ENCODE data around the gene MAP3K14. TPM values are rescaled to one million over a fixed set of nuclear protein-coding genes. Genes with fewer than 3 reads are reported as not detected.
"Not testable (repeated sequence)": the region's sequence is repeated elsewhere in the genome, so short reads cannot be mapped to it uniquely, and the experiment has no call there.

MAP3K14 gene
- polyA plus RNA-seq, 3 donors = 5.9 to 9.7 (median 8.3) TPM

DNA sequence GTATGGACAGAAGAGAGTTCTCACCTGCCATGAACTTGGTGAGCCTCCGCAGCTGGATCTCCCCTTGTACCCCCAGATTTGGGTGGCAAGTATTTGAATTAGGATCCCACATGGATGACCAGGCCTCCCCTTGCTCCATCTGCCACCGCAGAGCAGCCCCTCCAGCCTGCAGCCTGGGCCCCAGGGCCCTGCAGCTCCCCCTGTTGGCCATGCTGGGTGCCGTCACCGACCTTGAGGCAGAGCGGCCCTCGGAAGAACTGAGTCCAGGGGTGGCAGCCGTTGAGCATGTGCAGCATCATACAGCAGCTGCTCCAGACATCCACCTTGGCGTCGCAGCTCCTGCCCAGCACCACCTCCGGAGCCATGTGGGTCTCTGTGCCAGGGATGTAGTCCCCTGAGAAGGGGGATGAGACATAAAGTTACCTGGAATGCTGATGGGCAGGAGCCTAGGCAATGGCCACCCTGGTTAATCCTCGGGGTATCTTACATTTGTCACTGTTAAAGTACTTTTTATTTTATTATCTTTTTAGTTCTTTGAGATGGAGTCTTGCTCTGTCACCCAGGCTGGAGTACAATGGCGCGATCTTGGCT lies 45.9 kb downstream of the MAP3K14 start:
- no peak overlapping the region for H3K27ac ChIP-seq (ENCODE audit: low read depth, low read length)
- WGBS, 3 donors = 77 to 85% (median 81%) methylated on average over 13 of the region's 13 CpGs

DNA sequence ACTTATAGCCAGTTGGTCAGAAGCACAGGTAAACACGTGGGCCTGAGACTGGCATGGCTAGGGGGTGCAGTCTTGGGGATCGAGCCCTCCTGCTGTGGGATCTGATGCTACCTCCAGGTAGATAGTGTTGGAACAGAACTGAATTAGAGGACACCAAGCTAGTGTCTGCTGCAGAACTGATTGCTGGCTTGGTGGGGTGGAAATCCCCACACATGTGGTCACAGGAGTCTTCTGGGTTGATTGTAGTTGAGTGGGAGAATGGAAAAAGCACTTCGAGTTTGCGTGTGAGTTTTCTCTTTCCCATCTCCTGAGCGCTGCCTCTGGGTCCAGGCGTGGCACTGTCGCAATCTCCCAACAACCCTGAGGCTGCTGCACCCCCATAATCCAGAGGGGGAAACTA lies 46.9 kb downstream of the MAP3K14 start:
- no peak overlapping the region for H3K27ac ChIP-seq (ENCODE audit: low read depth, low read length)
- WGBS, 3 donors = 80 to 91% (median 86%) methylated on average over 7 of the region's 7 CpGs

DNA sequence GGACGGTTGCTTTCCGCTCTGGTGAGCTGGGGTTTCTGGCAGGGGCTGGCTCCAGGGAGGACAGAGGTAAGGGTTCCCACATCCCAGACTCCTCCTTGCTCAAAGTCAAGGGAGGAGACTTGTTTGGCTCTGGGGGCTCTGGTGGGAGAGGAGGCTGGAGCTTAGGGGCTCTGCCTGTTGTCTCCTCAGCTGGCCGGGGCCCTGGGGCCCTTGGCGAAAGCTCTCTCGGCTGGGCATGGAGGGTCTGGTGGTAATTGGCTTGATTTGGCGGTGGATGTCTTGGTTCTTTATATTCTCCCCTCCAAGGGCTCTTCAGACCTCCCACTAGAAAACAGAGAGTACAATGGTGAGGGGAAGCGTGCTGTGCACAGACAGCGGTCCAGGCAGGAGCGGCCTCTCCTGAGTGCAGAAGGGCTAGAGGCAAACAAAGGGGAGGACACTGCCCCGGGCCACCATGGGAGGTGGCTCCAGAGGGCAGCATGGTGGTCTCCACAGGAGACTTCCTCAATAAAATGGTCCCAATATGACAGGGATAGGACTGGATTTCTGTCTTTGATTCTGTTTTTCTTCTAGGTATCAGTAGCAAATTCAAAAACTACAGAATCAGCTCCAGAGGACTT lies 49.3 kb downstream of the MAP3K14 start:
- no peak overlapping the region for H3K27ac ChIP-seq (ENCODE audit: low read depth, low read length)
- 94 to 96% (median 95%) methylated on average over 10 of the region's 10 CpGs for WGBS, 3 donors

DNA sequence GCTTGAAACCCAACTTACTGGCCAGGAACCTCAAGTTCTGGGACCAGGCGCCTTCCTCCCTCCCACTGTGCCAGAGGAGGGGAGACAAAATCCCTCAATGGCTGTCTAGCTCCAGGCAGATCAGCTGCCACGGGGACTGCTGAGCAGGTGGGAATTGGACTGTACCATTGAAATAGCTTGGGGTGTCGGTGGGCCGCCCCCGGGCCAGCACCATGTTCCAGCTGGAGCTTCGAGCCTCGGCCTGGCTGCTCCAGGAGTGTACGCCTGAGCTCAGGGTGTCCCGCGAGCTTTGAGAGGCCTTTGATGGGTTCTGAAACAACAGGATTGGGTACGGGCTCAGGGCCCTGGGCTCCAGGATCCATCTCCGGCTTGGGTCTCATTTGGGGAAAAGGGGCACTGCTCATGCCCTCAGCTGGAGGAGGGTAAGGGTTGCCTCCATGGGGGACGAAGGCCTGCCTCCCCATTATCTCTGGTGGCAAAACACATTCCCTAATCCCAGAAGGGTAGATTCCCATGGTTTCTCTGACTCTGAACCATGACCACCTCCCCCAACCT lies 50.4 kb downstream of the MAP3K14 start:
- 93 to 97% (median 94%) methylated on average over 13 of the region's 13 CpGs for WGBS, 3 donors
- H3K27ac ChIP-seq (ENCODE audit: low read depth, low read length) = no peak overlapping the region

DNA sequence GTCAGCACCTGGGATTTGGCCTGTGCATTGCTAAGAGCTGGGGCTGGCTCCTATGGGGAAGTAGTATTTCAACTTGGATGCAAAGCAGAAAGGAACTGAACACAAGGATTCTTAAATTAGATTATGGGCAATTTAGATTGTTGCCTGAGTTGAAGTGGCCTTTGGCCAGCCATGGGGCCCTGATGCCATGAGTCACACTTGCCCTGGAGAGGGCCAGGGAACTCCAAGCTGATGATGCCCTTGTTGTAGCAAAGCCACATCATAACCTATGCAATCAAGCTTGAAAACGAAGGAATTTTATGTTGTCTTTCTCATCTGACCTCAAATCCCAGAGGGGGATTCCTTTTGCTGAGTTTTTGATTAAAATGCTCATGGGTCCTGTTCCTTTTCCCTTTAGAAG lies 51.0 kb downstream of the MAP3K14 start:
- H3K27ac ChIP-seq (ENCODE audit: low read depth, low read length) = no peak overlapping the region
- 76 to 85% (median 79%) methylated on average over 1 of the region's 1 CpG for WGBS, 3 donors

DNA sequence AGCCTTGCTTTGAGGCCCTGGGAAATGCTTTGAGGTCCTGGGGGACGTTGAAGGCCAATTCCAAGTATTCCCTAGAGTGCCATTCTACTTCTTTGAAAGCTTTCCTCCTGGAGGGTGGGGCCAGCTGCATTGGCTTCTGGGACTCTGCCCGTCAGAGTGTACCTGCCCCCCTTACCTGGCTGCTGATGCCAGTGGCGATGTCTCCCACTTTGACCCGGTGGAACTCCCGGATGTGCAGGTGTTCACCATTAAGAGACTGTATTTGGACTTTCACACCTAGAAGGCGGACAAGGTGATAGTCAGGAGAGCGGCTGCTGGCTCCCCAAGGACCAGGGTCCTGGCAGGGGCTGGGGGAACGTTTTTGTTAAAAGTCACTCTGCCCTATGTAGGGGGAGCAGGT lies 51.8 kb downstream of the MAP3K14 start:
- H3K27ac ChIP-seq (ENCODE audit: low read depth, low read length) = no peak overlapping the region
- 82 to 91% (median 85%) methylated on average over 8 of the region's 8 CpGs for WGBS, 3 donors

DNA sequence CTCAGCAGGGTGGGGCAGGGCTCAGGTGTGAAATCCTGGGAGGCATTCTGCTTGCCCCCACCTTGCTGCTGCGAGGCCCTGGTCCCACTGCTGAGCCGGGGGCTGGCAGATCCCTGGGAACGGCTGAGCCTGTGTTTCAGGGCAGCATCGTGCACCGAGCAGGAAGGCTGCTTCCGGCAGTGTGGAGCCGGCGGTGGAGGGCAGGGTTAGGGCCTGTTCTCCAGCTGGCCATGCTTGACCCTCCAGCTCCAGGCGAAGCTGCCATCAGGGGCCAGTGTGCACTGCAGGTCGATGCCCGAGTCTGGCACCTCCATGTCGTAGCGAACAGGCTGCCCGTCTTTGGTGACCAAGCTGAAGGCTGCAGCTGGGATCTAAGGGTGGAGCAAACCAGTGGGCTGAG lies 52.4 kb downstream of the MAP3K14 start:
- H3K27ac ChIP-seq (ENCODE audit: low read depth, low read length) = no peak overlapping the region
- WGBS, 3 donors = 89 to 95% (median 95%) methylated on average over 14 of the region's 14 CpGs

DNA sequence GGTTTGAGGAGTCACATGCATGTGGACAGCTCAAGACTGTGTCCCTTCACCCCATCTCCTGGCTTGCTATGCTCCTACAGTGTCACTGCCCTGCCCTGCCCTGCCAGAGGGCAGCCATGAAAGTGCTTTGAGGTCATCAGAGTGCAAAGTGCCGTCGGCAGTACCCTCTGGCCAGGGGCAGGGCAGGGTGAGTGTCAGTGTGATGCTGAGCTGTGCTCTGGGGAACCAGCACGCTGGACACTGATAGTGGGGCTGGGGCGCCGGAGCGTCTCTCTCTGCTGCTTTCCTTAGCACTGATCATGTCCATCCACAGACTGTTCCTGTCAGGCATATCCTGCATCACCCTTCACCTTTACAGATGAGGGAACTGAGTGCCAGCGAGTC lies 53.4 kb downstream of the MAP3K14 start:
- H3K27ac ChIP-seq (ENCODE audit: low read depth, low read length) = no peak overlapping the region
- WGBS, 3 donors = 69 to 83% (median 82%) methylated on average over 7 of the region's 7 CpGs

DNA sequence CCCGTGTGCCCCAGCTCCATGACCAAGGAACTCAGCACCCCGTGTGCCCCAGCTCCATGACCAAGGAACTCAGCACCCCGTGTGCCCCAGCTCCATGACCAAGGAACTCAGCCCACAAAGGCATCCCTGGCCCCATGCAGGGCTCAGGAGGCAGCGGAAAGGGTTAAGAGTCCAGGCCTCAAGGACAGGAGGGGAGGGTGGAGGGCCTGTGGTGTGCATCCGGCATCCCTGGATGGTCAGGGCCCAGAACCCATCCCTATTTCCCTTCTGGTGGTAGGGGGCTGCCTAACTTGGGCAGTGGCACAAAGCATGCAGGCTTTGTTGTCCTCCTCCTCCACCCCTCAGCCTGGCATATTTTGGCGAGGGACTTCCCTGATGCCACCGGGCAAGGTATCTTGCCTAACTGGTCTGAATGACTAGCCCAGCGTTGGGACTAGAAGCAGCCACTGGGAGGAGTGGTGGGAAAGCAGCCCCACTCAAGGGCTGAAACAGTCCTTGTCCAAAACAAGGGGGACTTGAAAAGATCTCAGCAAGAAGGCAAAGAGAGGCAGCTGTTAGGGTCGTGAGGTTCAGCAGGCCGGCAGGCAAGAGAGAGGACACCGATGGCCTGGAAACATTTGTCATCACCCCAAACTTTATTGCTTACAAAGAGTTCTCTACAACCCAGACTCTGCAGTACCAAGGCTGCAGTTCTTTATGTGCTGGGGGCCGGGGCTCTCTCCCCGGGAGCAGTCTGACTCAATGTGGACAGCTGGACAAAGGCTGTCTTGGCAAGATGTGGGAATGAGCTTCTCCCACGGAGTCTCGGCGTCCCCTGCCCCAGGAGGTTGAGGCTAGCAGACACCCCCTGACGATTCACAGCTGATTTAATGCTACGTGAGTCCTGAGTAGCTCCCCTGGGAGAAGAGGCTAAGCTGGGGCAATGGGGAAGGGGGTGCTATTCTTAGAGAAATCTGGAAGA lies 54.0 kb downstream of the MAP3K14 start:
- 51 to 64% (median 62%) methylated on average over 18 of the region's 18 CpGs for WGBS, 3 donors
- no peak overlapping the region for H3K27ac ChIP-seq (ENCODE audit: low read depth, low read length)

DNA sequence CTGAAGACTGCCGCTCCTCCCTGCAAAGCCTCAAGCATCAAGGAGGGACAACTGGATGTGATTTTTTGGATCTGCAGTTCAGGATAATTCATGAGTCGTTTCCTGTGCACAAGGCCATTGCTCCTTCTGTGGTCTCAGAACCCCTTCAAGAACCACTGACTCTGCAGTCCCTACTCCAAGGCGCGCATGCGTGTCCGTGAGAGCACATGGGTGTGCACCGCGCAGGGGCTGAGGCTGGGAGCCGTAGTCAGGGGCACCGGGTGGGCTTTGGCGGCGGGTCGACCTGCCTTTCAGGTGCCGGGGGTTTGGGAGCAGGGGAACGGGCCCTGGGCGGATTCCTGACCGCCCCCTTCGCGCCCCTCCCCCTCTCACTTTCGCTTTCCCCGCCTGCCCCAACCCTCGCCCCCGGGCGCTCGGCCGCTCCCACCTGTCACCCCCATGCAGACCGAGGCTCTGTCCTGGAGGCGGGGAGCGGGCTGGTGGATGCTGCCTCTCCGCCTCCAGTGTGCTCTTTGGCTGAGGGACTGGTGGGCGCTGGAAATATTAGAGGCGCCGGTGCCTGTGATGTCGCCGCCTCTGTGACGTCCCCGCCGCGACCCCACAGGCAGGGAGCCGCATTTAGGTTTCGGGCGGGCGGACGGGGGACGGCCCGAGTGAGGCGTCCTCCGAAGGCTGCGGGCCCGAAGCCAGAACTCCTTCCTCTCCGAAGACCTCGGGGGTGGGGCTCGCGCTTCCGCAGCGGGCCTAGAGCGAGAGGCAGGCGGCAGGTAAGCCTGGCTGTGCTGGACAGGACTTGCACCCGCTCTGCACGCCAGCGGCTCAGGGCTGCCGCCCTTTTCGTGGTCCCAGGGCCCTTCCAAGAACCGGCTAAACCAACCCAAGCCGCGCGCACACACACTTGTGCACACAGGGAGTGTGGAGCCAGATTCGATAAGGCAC lies 55.0 kb downstream of the MAP3K14 start, which contains the start of gene SPATA32:
TSS of gene SPATA32 (minus strand) at position 518 of the 939 bp plus-strand sequence. CDS start at position 440, 78 bp downstream.
- WGBS, 3 donors = 5 to 6% (median 6%) methylated on average over 62 to 68 of the region's 68 CpGs
- no peak within 1 kb of the TSS for H3K27ac ChIP-seq (ENCODE audit: low read depth, low read length)

DNA sequence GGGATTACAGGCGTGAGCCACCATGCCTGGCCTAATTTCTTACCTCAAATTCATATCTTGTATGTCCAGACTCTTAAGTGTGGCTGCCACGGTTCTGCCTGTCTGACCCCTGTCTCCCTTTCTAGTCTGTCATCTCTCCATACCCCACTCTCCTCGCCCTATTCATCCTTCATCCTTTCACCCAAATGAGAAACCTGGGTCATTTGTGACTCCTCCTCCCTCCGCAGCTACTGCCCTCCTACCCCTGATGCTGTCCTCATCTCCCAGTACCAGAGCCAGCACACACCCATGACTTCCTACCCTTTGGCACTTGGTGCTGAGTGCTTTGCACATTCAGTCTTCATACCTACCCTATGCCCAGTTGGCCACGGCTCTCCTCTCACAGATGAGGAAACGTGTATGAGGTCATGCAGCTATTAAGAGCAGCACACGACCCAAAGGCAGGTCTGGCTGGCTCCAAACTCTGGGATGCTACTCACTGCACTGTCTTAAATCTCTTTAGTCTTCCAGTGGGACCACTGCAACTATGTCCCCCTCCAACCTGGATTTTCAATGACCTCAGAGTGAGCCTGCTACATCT lies 56.5 kb downstream of the MAP3K14 start:
- 80 to 83% (median 81%) methylated on average over 7 of the region's 7 CpGs for WGBS, 3 donors
- H3K27ac ChIP-seq (ENCODE audit: low read depth, low read length) = no peak overlapping the region

DNA sequence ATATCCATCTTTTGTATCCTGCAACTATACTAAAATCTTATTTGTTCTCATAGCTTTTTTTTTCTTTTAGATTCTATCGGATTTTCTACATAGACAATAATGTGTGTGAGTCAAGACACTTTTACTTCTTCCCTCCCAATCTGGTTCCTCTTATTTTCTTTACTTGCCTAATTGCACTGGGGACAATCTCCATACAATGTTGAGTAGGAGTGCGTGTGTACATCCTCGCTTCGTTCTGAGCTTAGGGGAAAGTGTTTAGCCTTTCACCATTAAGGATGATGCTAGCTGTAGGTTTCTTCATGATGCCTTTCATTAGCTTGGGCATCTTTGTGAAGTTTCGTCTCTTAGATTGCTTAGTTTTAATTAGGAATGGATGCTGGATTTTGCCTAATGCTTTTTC lies 57.8 kb downstream of the MAP3K14 start:
- 44 to 72% (median 69%) methylated on average over 5 of the region's 5 CpGs for WGBS, 3 donors

DNA sequence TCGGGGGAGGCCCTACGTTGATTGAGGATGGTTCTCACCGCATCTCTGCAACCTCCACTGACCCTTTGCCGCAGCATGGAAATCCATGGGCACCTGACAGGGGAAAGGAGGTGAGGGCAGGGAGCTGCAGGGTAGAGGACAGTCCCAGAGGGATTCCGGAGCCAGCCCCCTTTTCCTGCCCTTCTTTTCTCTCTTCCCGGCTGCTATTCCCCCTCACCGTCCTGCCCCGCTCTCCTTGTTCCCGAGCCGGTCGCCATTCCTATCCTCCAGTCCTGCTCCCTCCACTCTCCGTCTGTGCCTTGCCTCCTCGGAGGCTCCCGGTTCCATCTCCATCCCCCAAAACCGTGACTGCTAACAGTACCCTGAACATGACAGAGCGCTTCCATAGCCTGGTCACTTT lies 59.7 kb downstream of the MAP3K14 start:
- 83 to 85% (median 84%) methylated on average over 15 to 16 of the region's 16 CpGs for WGBS, 3 donors
- H3K27ac ChIP-seq (ENCODE audit: low read depth, low read length) = no peak overlapping the region

More for the DNA sequence above, 57.8 kb downstream of the MAP3K14 start:
- H3K27ac ChIP-seq (ENCODE audit: low read depth, low read length) = no peak overlapping the region

DNA sequence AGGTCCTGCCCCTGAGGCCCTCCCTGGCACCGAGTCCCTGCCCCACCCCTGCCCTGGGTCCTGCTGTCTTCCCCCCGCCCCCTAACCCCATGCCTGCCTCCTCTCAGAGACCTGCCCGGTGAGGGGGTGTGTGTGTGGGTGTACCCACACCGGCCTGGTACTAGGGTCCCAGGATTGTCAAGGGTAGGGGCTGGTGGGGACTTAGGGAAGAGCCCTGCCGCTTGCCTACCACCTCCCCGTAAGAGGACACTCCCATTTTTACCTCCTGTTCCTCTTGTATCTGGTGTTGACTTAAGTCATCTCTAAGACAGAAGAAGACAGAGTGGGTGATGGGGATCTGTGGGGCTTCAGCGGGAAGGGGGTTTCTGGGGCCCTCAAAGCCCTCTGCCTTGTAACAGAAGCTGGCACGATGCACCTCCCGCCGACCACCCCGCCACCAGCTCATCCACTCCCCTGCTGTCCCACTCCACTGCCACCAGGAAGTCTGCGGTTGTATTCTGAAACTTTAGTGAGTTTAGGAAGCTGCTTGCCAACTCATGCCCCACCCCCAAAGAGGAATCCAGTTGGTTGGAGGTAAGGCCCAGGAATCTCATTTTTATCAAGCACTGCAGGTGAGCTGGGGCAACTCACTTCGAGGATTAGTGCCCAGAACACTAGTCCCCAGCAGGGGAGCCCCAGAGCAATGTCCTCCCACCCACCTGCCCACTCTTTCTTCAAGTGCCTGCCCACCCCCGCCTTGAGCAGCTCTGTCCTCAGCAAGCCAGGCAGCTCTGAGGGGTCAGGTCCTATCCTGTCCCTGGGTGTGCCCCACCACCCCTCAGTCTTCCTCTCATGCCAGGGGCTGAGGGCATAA lies 60.5 kb downstream of the MAP3K14 start:
- H3K27ac ChIP-seq (ENCODE audit: low read depth, low read length) = no peak overlapping the region
- 71 to 83% (median 80%) methylated on average over 14 of the region's 14 CpGs for WGBS, 3 donors

DNA sequence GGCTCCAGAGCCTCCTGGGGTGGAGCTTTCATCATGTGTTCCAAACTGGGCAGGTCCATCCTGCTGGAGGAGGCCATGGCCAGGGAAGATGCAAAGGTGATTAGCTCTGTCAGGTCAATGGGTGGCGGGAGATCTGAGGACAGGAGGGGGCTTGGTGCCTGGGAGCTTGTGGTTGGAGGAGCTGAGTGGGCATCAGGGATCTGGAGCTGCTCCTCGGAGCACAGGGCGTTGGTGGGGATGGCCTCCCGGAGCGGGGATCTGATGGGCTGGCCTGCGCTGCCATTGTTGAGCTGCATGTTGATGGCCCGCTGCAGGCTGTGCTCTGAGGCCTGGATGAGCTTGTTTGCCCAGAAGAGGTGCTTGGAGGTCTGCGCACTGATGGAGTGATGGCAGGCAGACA lies 61.5 kb downstream of the MAP3K14 start:
- WGBS, 3 donors = 92 to 100% (median 96%) methylated on average over 8 of the region's 8 CpGs
- H3K27ac ChIP-seq (ENCODE audit: low read depth, low read length) = no peak overlapping the region

DNA sequence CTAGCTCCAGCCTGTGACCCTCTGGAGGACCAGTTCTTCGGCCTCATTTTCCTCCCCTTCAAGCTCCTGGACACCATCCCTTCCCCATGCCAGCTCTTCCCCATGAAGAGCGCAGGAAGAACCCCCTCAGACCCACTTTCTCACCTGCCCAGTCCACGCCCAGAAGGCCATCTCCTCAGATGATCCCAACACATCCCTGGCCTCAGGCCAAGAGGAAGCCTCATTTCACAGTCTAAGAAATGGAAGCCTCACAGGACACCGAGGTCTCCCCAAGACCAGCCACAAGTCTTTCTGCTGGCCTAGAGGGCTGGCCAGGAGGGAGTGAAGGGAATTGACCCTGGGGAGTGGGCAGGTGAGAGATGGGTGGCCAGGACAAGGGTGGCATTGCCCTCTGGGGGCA lies 62.9 kb downstream of the MAP3K14 start:
- H3K27ac ChIP-seq (ENCODE audit: low read depth, low read length) = no peak overlapping the region
- WGBS, 3 donors = 87 to 92% (median 91%) methylated on average over 4 of the region's 4 CpGs

DNA sequence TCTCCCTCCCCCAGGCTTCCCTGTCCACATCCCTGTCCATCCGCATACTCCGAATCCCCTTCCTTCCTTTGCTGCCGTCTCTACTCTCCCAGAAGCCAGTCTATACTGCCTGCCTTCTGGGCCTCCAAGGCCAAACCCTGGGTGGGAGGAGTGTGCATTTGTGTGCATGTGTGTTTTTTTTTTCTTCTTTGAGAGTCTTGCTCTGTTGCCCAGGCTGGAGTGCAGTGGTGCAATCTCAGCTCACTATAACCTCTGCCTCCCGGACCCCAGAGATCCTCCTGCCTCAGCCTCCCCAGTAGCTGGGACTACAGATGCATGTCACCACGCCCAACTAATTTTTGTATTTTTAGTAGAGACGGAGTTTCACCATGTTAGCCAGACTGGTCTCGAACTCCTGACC lies 63.6 kb downstream of the MAP3K14 start:
- 85 to 94% (median 93%) methylated on average over 7 of the region's 7 CpGs for WGBS, 3 donors
- not testable (repeated sequence) for H3K27ac ChIP-seq (ENCODE audit: low read depth, low read length)

All from adipose tissue (tissue), 3 donors.